ENCODE measurements around the gene GUCY1A2. TPM values are rescaled to one million over a fixed set of nuclear protein-coding genes. Genes with fewer than 3 reads are reported as not detected.

Gene GUCY1A2
- total RNA-seq, 4 donors from 2014 or later, result 0.49 to 2.4 (median 1.3) TPM

- WGBS, 2 donors, result 92 to 93% methylated on average over 3 of the region's 3 CpGs
- TF ChIP-seq POLR2A (IDR thresholded peaks at IDR 0.05) (no peak), CTCF (IDR thresholded peaks at IDR 0.05) (no peak)
- intact Hi-C loops (cut with DNase I; ENCODE audit: low total_unique reads), result no loop called here
- no peak overlapping the region for H3K4me3 ChIP-seq (ENCODE audit: low read depth, poor library complexity, severe bottlenecking)
- no peak for DNase-seq (ENCODE audit: low spot score in 2 of 2)
Measured at GRCh38 chr11:106684944-106685343, 333.3 kb downstream of the GUCY1A2 start.

GRCh38 chr11:106683435-106683834 lies 334.8 kb downstream of the GUCY1A2 start:
- DNase-seq (ENCODE audit: low spot score in 2 of 2), result no peak
- whole genome bisulfite sequencing, 2 donors, result 72 to 82% methylated on average over 3 of the region's 3 CpGs
- intact Hi-C loops (cut with DNase I; ENCODE audit: low total_unique reads), result no loop called here
- no peak for TF ChIP-seq CTCF (IDR thresholded peaks at IDR 0.05)
- no peak for TF ChIP-seq POLR2A (IDR thresholded peaks at IDR 0.05)
- H3K4me3 ChIP-seq (ENCODE audit: low read depth, poor library complexity, severe bottlenecking), result no peak overlapping the region

- no peak overlapping the region for H3K4me3 ChIP-seq (ENCODE audit: low read depth, poor library complexity, severe bottlenecking)
- intact Hi-C loops (cut with DNase I; ENCODE audit: low total_unique reads), result no loop called here
- WGBS, 2 donors, result 66 to 70% methylated on average over 2 of the region's 2 CpGs
- TF ChIP-seq CTCF (IDR thresholded peaks at IDR 0.05), result no peak
- no peak for TF ChIP-seq POLR2A (IDR thresholded peaks at IDR 0.05)
- no peak for DNase-seq (ENCODE audit: low spot score in 2 of 2)
Measured at GRCh38 chr11:106681435-106681834, 336.8 kb downstream of the GUCY1A2 start.

- no peak for DNase-seq (ENCODE audit: low spot score in 2 of 2)
- WGBS, 2 donors, result 91 to 92% methylated on average over 1 of the region's 1 CpG
- H3K4me3 ChIP-seq (ENCODE audit: low read depth, poor library complexity, severe bottlenecking), result no peak overlapping the region
- no peak for TF ChIP-seq POLR2A (IDR thresholded peaks at IDR 0.05)
- intact Hi-C loops (cut with DNase I; ENCODE audit: low total_unique reads), result no loop called here
Measured at GRCh38 chr11:106679581-106679980, 338.7 kb downstream of the GUCY1A2 start.

GRCh38 chr11:106679181-106679580 lies 339.1 kb downstream of the GUCY1A2 start:
- DNase-seq (ENCODE audit: low spot score in 2 of 2), result no peak
- no peak for TF ChIP-seq POLR2A (IDR thresholded peaks at IDR 0.05)
- TF ChIP-seq CTCF (IDR thresholded peaks at IDR 0.05), result no peak
- H3K4me3 ChIP-seq (ENCODE audit: low read depth, poor library complexity, severe bottlenecking), result no peak overlapping the region
- intact Hi-C loops (cut with DNase I; ENCODE audit: low total_unique reads), result no loop called here
- WGBS, 2 donors, result 85 to 87% methylated on average over 3 of the region's 3 CpGs

GRCh38 chr11:106670069-106670468 lies 348.2 kb downstream of the GUCY1A2 start:
- no peak overlapping the region for H3K4me3 ChIP-seq (ENCODE audit: low read depth, poor library complexity, severe bottlenecking)
- 86 to 94% methylated on average over 1 of the region's 1 CpG for WGBS, 2 donors
- intact Hi-C loops (cut with DNase I; ENCODE audit: low total_unique reads), result no loop called here
- TF ChIP-seq POLR2A (IDR thresholded peaks at IDR 0.05) (no peak), CTCF (IDR thresholded peaks at IDR 0.05) (no peak)
- DNase-seq (ENCODE audit: low spot score in 2 of 2), result no peak
